Trophoblast cell (in vitro differentiated cells and primary cell): ENCODE data around the gene BBOF1.
"Not testable (repeated sequence)": the region's sequence is repeated elsewhere in the genome, so short reads cannot be mapped to it uniquely, and the experiment has no call there.

Experiments used
- DNase-seq, 2 donors: peaks; one replicate each; pipeline ENCODE4 v3.0.0-alpha.2; 2016
- H2AFZ ChIP-seq: 2 replicates; pipeline ENCODE4 v1.6.1; 2013; ENCODE audit warnings: low read length, moderate library complexity, mild to moderate bottlenecking; ENCODE audit not compliant: insufficient read depth, poor library complexity
- H2AK5ac ChIP-seq: 2 replicates; pipeline ENCODE4 v1.6.1; 2013; ENCODE audit warnings: mild to moderate bottlenecking, low read length
- H2BK120ac ChIP-seq: 2 replicates; pipeline ENCODE4 v1.6.1; 2013; ENCODE audit warnings: low read length, mild to moderate bottlenecking, moderate library complexity; ENCODE audit not compliant: insufficient read depth, poor library complexity
- H2BK12ac ChIP-seq: 2 replicates; pipeline ENCODE4 v1.6.1; 2013; ENCODE audit warnings: mild to moderate bottlenecking, low read length, moderate library complexity
- H2BK5ac ChIP-seq: 2 replicates; pipeline ENCODE4 v1.6.1; 2013; ENCODE audit warnings: low read length, low read depth, moderate library complexity, mild to moderate bottlenecking; ENCODE audit not compliant: poor library complexity
- H3K14ac ChIP-seq: 2 replicates; pipeline ENCODE4 v1.6.1; 2013; ENCODE audit warnings: mild to moderate bottlenecking, low read length
- H3K18ac ChIP-seq: 2 replicates; pipeline ENCODE4 v1.6.1; 2013; ENCODE audit warnings: mild to moderate bottlenecking, low read length
- H3K23ac ChIP-seq: 2 replicates; pipeline ENCODE4 v1.6.1; 2013; ENCODE audit warnings: low read length
- H3K27ac ChIP-seq: 2 replicates; pipeline ENCODE4 v1.5.1; 2013; ENCODE audit warnings: low read depth, mild to moderate bottlenecking, inconsistent platforms, low read length, moderate library complexity
- H3K27me3 ChIP-seq: 2 replicates; pipeline ENCODE4 v1.6.1; 2013; ENCODE audit warnings: inconsistent platforms, mild to moderate bottlenecking, low read length, moderate library complexity; ENCODE audit not compliant: insufficient read depth
- H3K36me3 ChIP-seq, 2 experiments: 1 replicate in 1 of 2; 2 replicates in 1 of 2; pipeline ENCODE4 v1.6.1; 2013; ENCODE audit warnings: low read length in 2 of 2, mild to moderate bottlenecking in 2 of 2, moderate library complexity in 1 of 2; ENCODE audit not compliant: insufficient read depth in 2 of 2, control insufficient read depth in 1 of 2
- H3K4ac ChIP-seq: 2 replicates; pipeline ENCODE4 v1.6.1; 2013; ENCODE audit warnings: low read depth, mild to moderate bottlenecking, low read length, moderate library complexity
- H3K4me1 ChIP-seq, 2 experiments: 1 replicate in 1 of 2; 2 replicates in 1 of 2; pipeline ENCODE4 v1.6.1; 2013; ENCODE audit warnings: low read length in 2 of 2, mild to moderate bottlenecking in 2 of 2, moderate library complexity in 1 of 2; ENCODE audit not compliant: insufficient read depth in 2 of 2, control insufficient read depth in 1 of 2
- H3K4me2 ChIP-seq: 2 replicates; pipeline ENCODE4 v1.6.1; 2013; ENCODE audit warnings: inconsistent platforms, mild to moderate bottlenecking, low read length, moderate library complexity
- H3K4me3 ChIP-seq: 2 replicates; pipeline ENCODE4 v1.5.1; 2013; ENCODE audit warnings: mild to moderate bottlenecking, low read depth, low read length, inconsistent platforms
- H3K79me1 ChIP-seq: one replicate; pipeline ENCODE4 v1.6.1; 2013; ENCODE audit warnings: low read length
- H3K79me2 ChIP-seq: 2 replicates; pipeline ENCODE4 v1.6.1; 2013; ENCODE audit warnings: low read length, mild to moderate bottlenecking; ENCODE audit not compliant: control insufficient read depth, insufficient read depth, poor library complexity
- H3K9ac ChIP-seq: 2 replicates; pipeline ENCODE4 v1.6.1; 2013; ENCODE audit warnings: mild to moderate bottlenecking, low read length
- H3K9me3 ChIP-seq: 2 replicates; pipeline ENCODE4 v1.6.1; 2013; ENCODE audit warnings: low read depth, mild to moderate bottlenecking, control low read depth, inconsistent platforms, low read length; ENCODE audit not compliant: insufficient read depth
- H4K12ac ChIP-seq: 2 replicates; pipeline ENCODE4 v1.6.1; 2013; ENCODE audit warnings: low read depth, mild to moderate bottlenecking, low read length, moderate library complexity
- H4K8ac ChIP-seq: 2 replicates; pipeline ENCODE4 v1.6.1; 2013; ENCODE audit warnings: low read depth, mild to moderate bottlenecking, low read length, moderate library complexity
- H4K91ac ChIP-seq: one replicate; pipeline ENCODE4 v1.6.1; 2013; ENCODE audit warnings: low read depth, mild to moderate bottlenecking, low read length, moderate library complexity
- WGBS: extraction: QIAGEN DNeasy Blood & Tissue Kit; methylation state at CpG from one replicate; pipeline ENCODE4 v1.1.7; 2013; ENCODE audit warnings: missing lambda C conversion rate; ENCODE audit not compliant: insufficient read length, insufficient coverage; ENCODE audit errors: extremely low coverage; 5-methylcytosine and 5-hydroxymethylcytosine counted together

BBOF1 gene

GRCh38 chr14:73998726-73999125, 20.4 kb upstream of the BBOF1 start:
- Histone ChIP-seq H2BK12ac (no peak overlapping the region), H3K9ac (no peak overlapping the region), H3K14ac (no peak overlapping the region), H3K36me3 (no peaks in the 10 kb centered on the region), H4K91ac (no peak overlapping the region), H3K4ac (no peak overlapping the region), H2BK5ac (no peak overlapping the region), H4K8ac (no peak overlapping the region), H2BK120ac (no peak overlapping the region), H3K4me2 (no peak overlapping the region), H3K18ac (no peak overlapping the region), H3K4me3 (no peak overlapping the region), H3K79me2 (no peaks in the 10 kb centered on the region), H3K9me3 (no peaks in the 10 kb centered on the region), H3K4me1 (no peaks in the 10 kb centered on the region), H3K27ac (no peak overlapping the region), H4K12ac (no peak overlapping the region), H2AK5ac (no peak overlapping the region), H3K27me3 (no peaks in the 10 kb centered on the region), H2AFZ (no peak overlapping the region), H3K79me1 (no peaks in the 10 kb centered on the region), H3K23ac (no peak overlapping the region)
- DNase-seq, result no peak
- no CpG with 5 or more reads among the region's 2 CpGs for WGBS

- not testable (repeated sequence) for H4K91ac ChIP-seq, H3K18ac ChIP-seq, H3K27me3 ChIP-seq, H3K4me3 ChIP-seq, H3K27ac ChIP-seq, H2BK5ac ChIP-seq, H3K79me1 ChIP-seq, H3K9ac ChIP-seq, H3K4me1 ChIP-seq, H4K8ac ChIP-seq, H2BK12ac ChIP-seq, H3K36me3 ChIP-seq, H4K12ac ChIP-seq, H3K14ac ChIP-seq, DNase-seq, H3K23ac ChIP-seq, H3K4me2 ChIP-seq, H2AK5ac ChIP-seq, H2AFZ ChIP-seq, H2BK120ac ChIP-seq, H3K4ac ChIP-seq, H3K79me2 ChIP-seq, H3K9me3 ChIP-seq
- no CpG with 5 or more reads among the region's 3 CpGs for WGBS
Observed at GRCh38 chr14:74005664-74006063, 13.5 kb upstream of the BBOF1 start.

- Histone ChIP-seq H4K12ac (no peak overlapping the region), H3K36me3 (peaks cover 4 to 10% of the 10 kb centered on the region in 2 experiments), H2BK5ac (no peak overlapping the region), H3K9me3 (no peaks in the 10 kb centered on the region), H3K4ac (no peak overlapping the region), H3K79me2 (no peaks in the 10 kb centered on the region), H2BK12ac (no peak overlapping the region), H3K4me3 (no peak overlapping the region), H3K18ac (no peak overlapping the region), H4K91ac (no peak overlapping the region), H3K27me3 (no peaks in the 10 kb centered on the region), H2AK5ac (no peak overlapping the region), H3K27ac (no peak overlapping the region), H3K14ac (no peak overlapping the region), H4K8ac (no peak overlapping the region), H3K79me1 (no peaks in the 10 kb centered on the region), H3K4me2 (no peak overlapping the region), H3K23ac (no peak overlapping the region), H2AFZ (no peak overlapping the region), H2BK120ac (no peak overlapping the region), H3K9ac (no peak overlapping the region), H3K4me1 (no peaks in the 10 kb centered on the region)
- DNase-seq, result no peak
- no CpG with 5 or more reads among the region's 2 CpGs for WGBS
Observed at GRCh38 chr14:74008843-74009499, 10.2 kb upstream of the BBOF1 start.

GRCh38 chr14:74014299-74014698, 4.8 kb upstream of the BBOF1 start:
- no peak overlapping the region for H3K4me3 ChIP-seq
- H2AFZ ChIP-seq, result no peak overlapping the region
- no peak overlapping the region for H4K91ac ChIP-seq
- H3K4ac ChIP-seq, result no peak overlapping the region
- H2BK12ac ChIP-seq, result no peak overlapping the region
- H3K4me1 ChIP-seq, result peaks cover 0 to 2% of the 10 kb centered on the region in 2 experiments
- no peak overlapping the region for H2BK5ac ChIP-seq
- H3K9ac ChIP-seq, result no peak overlapping the region
- no peak overlapping the region for H3K27ac ChIP-seq
- H2BK120ac ChIP-seq, result no peak overlapping the region
- no peak overlapping the region for H3K4me2 ChIP-seq
- no peak overlapping the region for H4K12ac ChIP-seq
- H3K79me2 ChIP-seq, result peaks cover 5% of the 10 kb centered on the region
- no peak overlapping the region for H3K18ac ChIP-seq
- H3K9me3 ChIP-seq, result no peaks in the 10 kb centered on the region
- H3K79me1 ChIP-seq, result peaks cover 5% of the 10 kb centered on the region
- H2AK5ac ChIP-seq, result no peak overlapping the region
- no peak overlapping the region for H3K23ac ChIP-seq
- WGBS, result no CpG with 5 or more reads among the region's 1 CpG
- H3K14ac ChIP-seq, result no peak overlapping the region
- H3K27me3 ChIP-seq, result no peaks in the 10 kb centered on the region
- H3K36me3 ChIP-seq, result peaks cover 2 to 5% of the 10 kb centered on the region in 2 experiments
- no peak overlapping the region for H4K8ac ChIP-seq
- DNase-seq, result no peak
